ENCODE data around the gene LMX1A. TPM values are rescaled to one million over a fixed set of nuclear protein-coding genes. Genes with fewer than 3 reads are reported as not detected.

Gene LMX1A
- not detected for total RNA-seq

- Histone ChIP-seq H3K27me3 (peaks cover 27 to 34% of the 10 kb centered on the region in 2 donors), H3K4me1 (peaks cover 0 to 42% of the 10 kb centered on the region in 2 donors), H3K9me3 (no peaks in the 10 kb centered on the region), H3K27ac (no peak within 1 kb of the TSS), H3K36me3 (no peaks in the 10 kb centered on the region), H3K4me3 (peak within 1 kb of the TSS; percentile 10 to 44)
- DNase-seq (ENCODE audit: low spot score): no peak
- no peak for TF ChIP-seq CTCF (IDR thresholded peaks at IDR 0.05)
These were observed at the start of gene LMX1A for GRCh38 chr1:165355977-165356811. Gene LMX1A, minus strand, starts transcription at chr1:165356715. Its CDS starts 1,156 bp downstream, at chr1:165355559.

GRCh38 chr1:165403835-165404482 is 47.4 kb upstream of the LMX1A start:
- H3K4me3 ChIP-seq: no peak overlapping the region
- H3K27me3 ChIP-seq: no peaks in the 10 kb centered on the region
- no peak for DNase-seq (ENCODE audit: low spot score)

DNA sequence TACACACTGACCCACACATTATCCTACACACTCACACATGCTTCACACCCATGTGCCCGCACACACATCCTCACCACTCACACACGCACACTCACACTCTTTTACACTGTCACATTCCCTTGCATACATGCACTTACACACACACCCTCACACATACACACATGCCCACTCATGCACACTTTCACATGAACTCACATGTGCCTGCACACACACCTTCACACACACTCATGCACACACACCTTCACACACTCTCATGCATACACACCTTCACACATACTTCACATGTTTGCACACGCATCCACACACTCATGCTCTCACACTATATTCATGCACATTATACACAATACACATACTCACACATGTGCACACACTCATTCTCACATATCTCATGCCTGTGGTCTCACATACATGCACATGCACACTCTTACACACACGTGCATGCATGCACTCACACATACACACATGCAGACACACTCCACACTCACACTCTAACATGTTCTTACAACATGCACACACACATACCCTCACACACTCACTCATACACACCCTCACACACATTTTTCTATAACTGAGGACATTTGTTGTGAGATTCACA is 46.1 kb upstream of the LMX1A start:
- no peak for DNase-seq (ENCODE audit: low spot score)
- Histone ChIP-seq H3K36me3 (no peaks in the 10 kb centered on the region), H3K27ac (no peak overlapping the region), H3K4me3 (no peak overlapping the region), H3K4me1 (peaks cover 0 to 6% of the 10 kb centered on the region in 2 donors), H3K27me3 (no peaks in the 10 kb centered on the region), H3K9me3 (no peaks in the 10 kb centered on the region)
- TF ChIP-seq CTCF (IDR thresholded peaks at IDR 0.05): no peak

More at GRCh38 chr1:165403835-165404482, 47.4 kb upstream of the LMX1A start:
- peak; percentile 35 to 78 for TF ChIP-seq CTCF (IDR thresholded peaks at IDR 0.05)
- H3K27ac ChIP-seq: no peak overlapping the region
- H3K36me3 ChIP-seq: no peaks in the 10 kb centered on the region
- H3K4me1 ChIP-seq: peaks cover 0 to 2% of the 10 kb centered on the region in 2 donors
- no peaks in the 10 kb centered on the region for H3K9me3 ChIP-seq

DNA sequence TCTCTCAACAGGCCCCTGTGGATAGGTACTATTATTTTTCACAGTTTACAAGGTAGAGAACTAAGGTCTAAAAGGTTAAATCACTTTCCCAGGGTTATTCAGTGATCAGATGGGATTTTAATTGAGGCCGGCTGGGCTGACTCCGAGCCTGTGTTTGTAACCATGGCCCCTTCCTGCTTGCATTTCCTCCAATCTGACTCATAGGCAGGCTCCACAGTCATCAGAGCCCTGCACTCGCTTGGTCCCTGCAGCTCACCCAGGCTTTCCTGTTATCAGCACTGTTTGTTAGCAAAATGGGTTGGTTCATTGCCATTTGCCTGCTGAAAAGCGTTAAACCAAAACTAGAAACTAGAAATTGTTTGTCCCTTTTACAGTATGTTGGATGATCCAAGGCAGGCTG is 41.4 kb upstream of the LMX1A start:
- H3K36me3 ChIP-seq: no peaks in the 10 kb centered on the region
- DNase-seq (ENCODE audit: low spot score): no peak
- no peak overlapping the region for H3K4me3 ChIP-seq
- no peaks in the 10 kb centered on the region for H3K9me3 ChIP-seq
- H3K4me1 ChIP-seq: peaks cover 0 to 14% of the 10 kb centered on the region in 2 donors
- no peak for TF ChIP-seq CTCF (IDR thresholded peaks at IDR 0.05)
- H3K27me3 ChIP-seq: no peaks in the 10 kb centered on the region
- peak overlapping the region in 1 of 2 donors; percentile 11 for H3K27ac ChIP-seq

GRCh38 chr1:165395901-165396300 is 39.4 kb upstream of the LMX1A start:
- no peak for DNase-seq (ENCODE audit: low spot score)
- Histone ChIP-seq H3K9me3 (no peaks in the 10 kb centered on the region), H3K4me1 (peaks cover 0 to 17% of the 10 kb centered on the region in 2 donors), H3K27me3 (no peaks in the 10 kb centered on the region), H3K27ac (no peak overlapping the region), H3K36me3 (no peaks in the 10 kb centered on the region), H3K4me3 (no peak overlapping the region)
- TF ChIP-seq CTCF (IDR thresholded peaks at IDR 0.05): no peak

Measured in right atrium auricular region (tissue), 2 donors.